ENCODE results near the gene GTF3C1. TPM values are rescaled to one million over a fixed set of nuclear protein-coding genes. Genes with fewer than 3 reads are reported as not detected.

GTF3C1 gene
- total RNA-seq, 1 donor from 2014 or later = 108 TPM

DNA sequence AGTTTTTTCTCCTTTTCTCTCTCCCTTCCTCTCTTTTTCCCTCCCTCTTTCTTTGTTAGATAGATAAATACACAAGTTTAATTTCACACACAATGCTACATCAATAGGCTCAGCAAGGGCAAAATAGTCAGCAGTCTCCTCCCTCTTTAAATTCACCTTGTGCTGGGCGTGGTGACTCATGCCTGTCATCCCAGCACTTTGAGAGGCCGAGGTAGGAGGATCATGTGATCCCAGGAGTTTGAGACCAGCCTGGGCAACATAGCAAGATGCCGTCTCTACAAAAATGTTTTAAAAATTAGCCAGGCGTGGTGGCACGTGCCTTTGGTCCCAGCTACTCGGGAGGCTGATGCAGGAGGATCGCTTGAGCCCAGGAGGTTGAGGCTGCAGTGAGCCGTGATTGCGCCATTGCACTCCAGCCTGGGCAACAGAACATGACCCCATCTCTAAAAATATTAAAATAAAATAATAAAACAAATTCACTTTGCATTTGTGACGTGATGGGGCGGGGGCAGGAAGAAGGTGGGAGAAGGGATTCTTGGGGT lies 120.3 kb downstream of the GTF3C1 start:
- no peak for DNase-seq (ENCODE audit: low read depth)

DNA sequence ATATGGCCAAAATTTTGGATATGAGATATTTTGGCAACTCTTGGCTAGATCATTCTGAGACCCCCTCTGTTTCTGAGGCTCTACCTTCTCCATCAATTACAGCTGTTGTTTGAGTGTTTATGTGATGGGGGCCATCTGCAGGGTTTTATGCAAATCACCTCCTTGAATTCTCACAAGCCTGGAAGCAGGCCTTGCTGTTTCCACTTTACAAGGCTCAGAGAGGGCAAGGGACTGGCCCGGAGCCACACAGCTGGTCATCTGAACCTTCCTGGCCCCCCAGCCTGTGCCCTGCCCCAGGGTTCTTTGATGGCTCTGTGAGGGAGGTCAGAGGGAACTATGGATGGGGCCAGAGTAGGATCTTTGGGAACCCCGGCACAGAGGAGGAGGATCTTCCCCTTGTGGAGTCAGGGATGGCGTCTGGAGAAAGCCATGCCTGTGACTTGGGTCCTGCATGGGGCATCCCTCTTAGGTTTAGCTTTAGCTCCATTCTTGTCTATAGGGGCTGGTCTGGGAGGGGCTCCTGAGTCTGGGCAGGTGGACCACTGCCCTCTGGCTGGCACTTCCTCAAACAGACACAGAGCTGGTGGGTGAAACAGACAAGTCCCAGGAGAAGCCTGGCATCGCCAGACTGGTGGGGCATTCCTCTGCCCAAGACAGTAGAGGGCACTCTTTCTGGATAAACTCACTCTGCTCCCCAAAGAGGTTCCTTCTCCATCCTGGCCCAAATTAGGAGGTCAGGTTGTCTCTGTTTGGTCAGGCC lies 121.5 kb downstream of the GTF3C1 start:
- DNase-seq (ENCODE audit: low read depth) = no peak

GRCh38 chr16:27427538-27427937 lies 122.2 kb downstream of the GTF3C1 start:
- no peak for DNase-seq (ENCODE audit: low read depth)

DNA sequence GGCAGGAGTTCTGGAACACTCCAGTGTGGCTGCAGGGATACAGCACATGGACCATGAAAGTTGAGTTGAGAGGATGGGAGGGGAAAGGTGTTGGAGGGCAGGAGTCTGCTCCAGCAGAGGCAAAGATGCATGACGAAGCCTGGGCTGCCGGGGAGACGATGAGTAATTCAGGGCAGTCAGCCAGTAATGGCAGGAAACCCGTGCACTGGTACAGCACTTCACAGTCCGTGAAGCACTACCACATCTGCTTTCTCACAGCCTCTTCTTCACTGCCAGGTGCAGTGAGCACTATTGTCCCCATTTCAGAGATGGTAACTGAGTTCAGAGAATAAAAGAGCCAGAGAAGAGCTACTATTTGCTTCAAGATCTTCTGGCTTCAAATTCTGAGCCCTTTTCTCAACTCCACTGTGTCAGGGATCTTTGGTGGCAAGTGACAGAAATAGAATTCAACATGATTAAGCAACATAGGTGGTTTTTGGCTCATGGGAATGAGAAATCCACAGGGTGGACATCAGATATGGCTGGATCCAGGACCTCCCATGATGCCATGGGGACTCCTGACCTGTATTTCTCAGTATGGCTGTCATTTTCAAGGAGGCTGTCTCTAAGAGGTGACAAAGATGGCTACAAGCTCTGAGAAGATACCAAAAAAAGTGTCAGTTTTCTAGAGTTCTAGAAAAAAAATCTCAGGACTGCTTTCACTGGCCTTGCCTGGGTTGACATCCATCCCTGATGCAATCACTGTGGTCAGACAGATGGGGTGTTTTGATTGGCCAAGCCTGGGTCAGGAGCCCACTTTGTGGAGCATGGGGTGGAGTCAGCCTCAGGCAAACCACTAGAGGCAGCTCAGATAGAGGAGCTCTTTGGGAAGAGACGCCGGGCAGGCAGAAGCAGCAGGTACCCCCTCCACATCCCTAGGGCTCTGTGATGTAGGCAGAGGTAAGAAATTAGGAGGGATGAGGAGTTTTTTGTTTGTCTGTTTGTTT lies 123.0 kb downstream of the GTF3C1 start:
- peak; percentile 78 for DNase-seq (ENCODE audit: low read depth)

DNA sequence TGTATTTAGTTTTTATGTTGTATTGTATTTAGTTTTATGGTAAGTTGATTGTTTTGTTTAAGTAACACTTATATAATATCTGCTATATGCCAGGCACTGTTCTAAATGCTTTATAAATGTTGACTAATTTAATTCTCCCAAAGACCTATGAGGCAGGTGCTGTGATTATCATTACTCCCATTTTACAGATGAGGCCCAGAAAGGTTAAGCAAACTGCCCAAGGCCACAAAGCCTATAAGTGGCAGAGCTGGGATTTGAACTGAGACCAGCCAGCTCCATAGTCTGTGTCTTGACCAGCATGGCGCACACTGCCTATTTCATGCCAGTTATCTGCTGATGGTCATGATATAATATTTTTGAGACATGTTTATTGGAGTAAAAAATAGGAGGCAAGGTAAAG lies 123.8 kb downstream of the GTF3C1 start:
- no peak for DNase-seq (ENCODE audit: low read depth)

DNA sequence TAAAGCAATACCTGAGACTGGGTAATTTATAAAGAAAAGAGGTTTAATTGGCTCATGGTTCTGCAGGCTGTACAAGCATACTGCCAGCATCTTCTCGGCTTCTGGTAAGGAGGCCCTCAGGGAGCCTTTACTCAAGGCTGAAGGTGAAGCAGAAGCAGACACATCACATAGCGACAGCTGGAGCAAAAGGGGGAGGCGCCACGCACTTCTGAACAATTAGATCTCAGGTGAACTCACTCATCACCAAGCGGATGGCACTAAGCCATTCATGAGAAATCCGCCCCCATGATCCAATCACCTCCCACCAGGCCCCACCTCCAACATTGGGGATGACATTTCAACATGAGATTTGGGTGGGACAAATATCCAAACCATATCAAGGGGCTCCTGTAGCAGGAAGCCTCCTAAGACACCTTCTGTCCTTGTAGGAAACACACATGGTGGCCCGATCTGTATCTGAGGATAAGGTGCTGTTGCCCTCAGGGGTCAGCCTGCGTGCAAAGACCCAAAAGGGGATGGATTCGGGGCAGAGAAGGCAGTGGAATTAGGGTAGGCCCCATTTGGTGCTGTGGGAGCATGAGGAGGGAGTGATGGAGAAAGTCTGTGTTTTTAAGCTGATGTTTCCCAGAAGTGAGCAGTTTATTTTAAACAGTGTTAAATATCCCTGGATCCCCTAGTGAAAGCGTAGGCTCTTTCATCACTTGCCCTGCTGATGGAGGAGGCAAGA lies 124.8 kb downstream of the GTF3C1 start:
- DNase-seq (ENCODE audit: low read depth) = no peak

DNA sequence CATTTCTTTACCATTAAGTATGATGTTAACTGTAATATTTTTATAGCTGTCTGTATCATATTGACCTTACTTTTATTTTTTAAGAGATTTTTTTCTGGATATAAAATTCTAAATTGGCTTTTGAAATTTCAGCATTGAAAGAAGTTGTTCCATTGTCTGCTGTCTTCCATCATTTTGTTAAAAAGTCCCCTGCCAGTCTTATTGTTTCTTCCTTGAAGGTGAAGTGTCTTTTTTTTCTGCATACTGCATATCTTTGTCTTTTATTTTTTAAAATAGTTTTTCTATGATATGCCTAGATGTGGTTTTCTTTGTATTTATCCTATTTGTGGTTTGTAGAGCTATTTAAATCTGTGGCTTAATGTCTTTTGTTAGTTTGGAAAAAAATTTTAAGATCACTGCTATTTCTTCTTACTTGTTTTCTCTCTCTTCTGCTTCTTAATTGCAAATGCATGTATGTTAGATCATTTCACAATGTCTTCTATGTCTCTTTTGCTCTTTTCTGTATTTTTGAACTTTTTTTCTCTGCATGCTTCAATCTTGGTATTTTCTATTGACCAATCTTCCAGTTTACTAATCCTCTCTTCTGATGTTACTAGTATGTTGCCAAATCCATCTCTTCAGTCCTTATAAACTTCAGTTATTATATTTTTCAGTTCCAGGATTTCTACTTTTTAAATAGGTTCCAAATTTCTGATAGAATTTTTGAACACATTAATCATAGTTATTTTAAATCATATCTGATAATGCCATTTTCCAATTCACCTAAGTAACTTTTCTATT lies 127.6 kb downstream of the GTF3C1 start:
- peak; percentile 26 for DNase-seq (ENCODE audit: low read depth)

- DNase-seq (ENCODE audit: low read depth) = no peak
Measured at GRCh38 chr16:27417047-27417671, 132.6 kb downstream of the GTF3C1 start.

DNA sequence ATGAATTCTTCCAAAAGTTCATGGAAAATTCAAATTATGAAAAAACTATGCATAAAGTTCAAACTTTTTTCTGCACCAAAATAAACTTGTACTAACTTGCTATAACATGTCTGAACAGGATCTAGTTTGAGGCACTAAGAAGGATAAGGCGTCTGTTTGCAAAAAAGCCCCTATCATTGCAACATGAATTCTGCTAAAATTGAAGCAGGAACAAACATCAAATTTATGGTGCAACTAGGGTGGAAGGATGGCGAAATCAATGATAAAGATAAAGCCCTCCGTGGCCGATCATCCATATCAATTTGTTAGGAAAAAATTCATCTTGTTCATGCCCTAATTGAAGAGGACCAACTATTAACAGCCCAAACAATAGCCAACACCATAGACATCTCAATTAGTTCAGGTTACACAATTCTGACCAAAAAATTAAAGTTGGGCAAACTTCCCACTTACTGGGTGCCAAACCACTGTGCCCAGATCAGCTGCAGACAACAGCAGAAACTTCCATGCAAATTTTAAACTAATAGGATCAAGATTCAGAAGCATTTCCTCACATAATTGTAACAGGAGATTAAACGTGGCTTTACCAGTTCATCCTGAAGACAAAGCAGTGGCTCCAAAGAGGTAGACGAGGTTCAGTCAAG lies 134.8 kb downstream of the GTF3C1 start:
- peak; percentile 24 for DNase-seq (ENCODE audit: low read depth)

DNA sequence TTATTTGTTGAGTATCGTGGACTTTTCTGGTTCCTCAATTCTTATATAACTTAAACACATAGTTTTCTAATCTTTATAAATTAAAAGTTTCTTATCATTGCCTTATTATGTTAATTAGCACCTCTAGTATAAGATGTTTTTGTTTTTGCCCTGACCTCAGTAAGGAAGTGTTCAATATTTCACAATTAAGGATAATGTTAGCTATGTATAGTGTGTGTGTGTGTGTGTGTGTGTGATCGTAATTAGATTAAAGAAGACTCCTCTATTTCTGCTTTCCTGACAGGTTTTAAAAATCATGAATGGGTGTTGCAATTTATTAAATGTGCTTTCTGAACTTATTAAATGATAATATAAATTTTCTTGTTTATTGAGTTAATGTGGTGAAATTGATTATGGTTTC lies 135.8 kb downstream of the GTF3C1 start:
- no peak for DNase-seq (ENCODE audit: low read depth)

DNA sequence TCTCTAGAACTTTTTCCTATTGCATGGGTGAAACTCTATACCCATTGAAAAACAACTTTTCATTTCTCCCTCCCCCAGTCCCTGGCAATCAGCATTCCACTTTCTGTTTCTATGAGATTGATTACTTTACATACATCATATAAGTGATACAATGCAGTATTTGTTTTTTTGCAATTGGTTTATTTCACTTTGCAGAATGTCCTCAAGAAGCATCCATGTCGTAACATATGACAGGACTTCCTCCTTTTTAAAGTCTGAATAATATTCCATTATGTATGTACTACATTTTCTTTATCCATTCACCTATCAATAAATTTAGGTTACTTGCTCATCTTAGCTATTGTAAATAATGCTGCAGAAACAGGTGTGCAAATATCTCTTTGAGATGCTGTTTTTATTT lies 139.0 kb downstream of the GTF3C1 start:
- no peak for DNase-seq (ENCODE audit: low read depth)

Other genes with a start within 250 kb of the GTF3C1 start
- gene IL4R, start 235.9 kb downstream of the GTF3C1 start, total RNA-seq = 9.4 and 18.4 TPM in 2 replicates
- 2.0 and 3.2 TPM in 2 replicates for gene IL21R, start 147.7 kb downstream of the GTF3C1 start, total RNA-seq
- 10.7 and 10.8 TPM in 2 replicates for gene KATNIP, start 231 bp upstream of the GTF3C1 start, total RNA-seq

Data from myocyte (in vitro differentiated cells).